Psoas muscle (tissue), 8 donors: ENCODE results near the gene CTBP2. TPM values are rescaled to one million over a fixed set of nuclear protein-coding genes. Genes with fewer than 3 reads are reported as not detected.

Source experiments
- ATAC-seq, 4 donors: fragments of 200-7000 bp; cut with Tn5 transposase; one replicate each; pipeline ENCODE4 v1.9.1; 2020; ENCODE audit warnings: moderate library complexity in 3 of 4, mild to moderate bottlenecking in 2 of 4
- DNase-seq, 2 donors: peaks; one replicate each; pipeline ENCODE4 v3.0.0-alpha.2; 2020
- H3K27ac ChIP-seq: fragments of 200-600 bp; one replicate; pipeline ENCODE4 v1.8.0; 2022
- H3K27me3 ChIP-seq, 3 donors: fragments of 200-600 bp in 1 of 3; one replicate each; pipeline versions ENCODE4 v1.6.1 to v1.8.0; 2013 to 2022; ENCODE audit warnings: low read length in 2 of 3, mild to moderate bottlenecking in 2 of 3, moderate library complexity in 1 of 3; ENCODE audit not compliant: insufficient read depth in 3 of 3
- H3K36me3 ChIP-seq, 2 donors: fragments of 200-600 bp in 1 of 2; one replicate each; pipeline versions ENCODE4 v1.6.1 to v1.8.0; 2013 to 2022; ENCODE audit warnings: low read depth in 1 of 2, mild to moderate bottlenecking in 1 of 2, moderate library complexity in 1 of 2; ENCODE audit not compliant: insufficient read depth in 1 of 2
- H3K4me1 ChIP-seq: fragments of 200-600 bp; one replicate; pipeline ENCODE4 v1.8.0; 2022
- H3K4me3 ChIP-seq: fragments of 200-600 bp; one replicate; pipeline ENCODE4 v1.8.0; 2022; ENCODE audit warnings: mild to moderate bottlenecking
- H3K9me3 ChIP-seq: fragments of 200-600 bp; one replicate; pipeline ENCODE4 v1.8.0; 2022
- WGBS, 3 donors: extraction: QIAGEN DNeasy Blood & Tissue Kit; methylation state at CpG; one replicate each; pipeline versions ENCODE4 v1.1.6 to v1.1.7; 2013; 5-methylcytosine and 5-hydroxymethylcytosine counted together
- intact Hi-C, 2 donors: fragments of 100-400 bp; cut with DNase I; formaldehyde crosslinking; loops; one replicate each; pipeline versions ENCODE4 v1.11.0 to v1.14.2; 2022
- polyA plus RNA-seq, 3 donors: library from polyadenylated mRNA; stranded (reverse); fragments of 200-250 nt; gene quantifications; one replicate each; pipeline ENCODE4 v1.2.3, GENCODE V29; 2013
- total RNA-seq, 4 donors: library from RNA; stranded (reverse); fragmentation: NEBNext Ultra II Directional in 2 of 4; extraction: Animal tissue kit (Norgen Biotek cat#: 25700) in 2 of 4; gene quantifications; one replicate each; pipeline versions ENCODE4 v1.2.1 to v1.2.4, GENCODE V29; 2021 to 2023
- TF ChIP-seq, protein P1 (sequence below): fragments of 200-600 bp; IDR thresholded peaks from one replicate; pipeline ENCODE4 v1.8.0; 2022; ENCODE audit warnings: antibody characterized with exemption
- donor health status: healthy with polysubstance abuse.
- donor health status: DM: no; HTN: no; CAD: no; lungs with moderate emphysema.
- donor health status: Bipolar disorder and iron deficiency.
- donor health status: healthy.
- donor health status: DM: yes; HTN: yes; CAD: no.
- donor health status: DM: no; HTN: no; CAD: no.
- donor health status: DM: no; HTN: no; CAD: no.
- donor health status: DM: yes; HTN: yes; CAD: no.

CTBP2 gene
- total and polyA plus RNA-seq, 7 donors, result 14.7 to 49.8 (median 33.0) TPM

GRCh38 chr10:125169915-125170314 lies 9.6 kb upstream of the CTBP2 start:
- Histone ChIP-seq H3K4me3 (no peak overlapping the region), H3K4me1 (no peaks in the 10 kb centered on the region), H3K9me3 (no peaks in the 10 kb centered on the region), H3K36me3 (no peaks in the 10 kb centered on the region), H3K27ac (no peak overlapping the region), H3K27me3 (peaks cover 0 to 5% (median 0%) of the 10 kb centered on the region in 3 donors)
- no peak for DNase-seq
- TF ChIP-seq, protein P1, sequence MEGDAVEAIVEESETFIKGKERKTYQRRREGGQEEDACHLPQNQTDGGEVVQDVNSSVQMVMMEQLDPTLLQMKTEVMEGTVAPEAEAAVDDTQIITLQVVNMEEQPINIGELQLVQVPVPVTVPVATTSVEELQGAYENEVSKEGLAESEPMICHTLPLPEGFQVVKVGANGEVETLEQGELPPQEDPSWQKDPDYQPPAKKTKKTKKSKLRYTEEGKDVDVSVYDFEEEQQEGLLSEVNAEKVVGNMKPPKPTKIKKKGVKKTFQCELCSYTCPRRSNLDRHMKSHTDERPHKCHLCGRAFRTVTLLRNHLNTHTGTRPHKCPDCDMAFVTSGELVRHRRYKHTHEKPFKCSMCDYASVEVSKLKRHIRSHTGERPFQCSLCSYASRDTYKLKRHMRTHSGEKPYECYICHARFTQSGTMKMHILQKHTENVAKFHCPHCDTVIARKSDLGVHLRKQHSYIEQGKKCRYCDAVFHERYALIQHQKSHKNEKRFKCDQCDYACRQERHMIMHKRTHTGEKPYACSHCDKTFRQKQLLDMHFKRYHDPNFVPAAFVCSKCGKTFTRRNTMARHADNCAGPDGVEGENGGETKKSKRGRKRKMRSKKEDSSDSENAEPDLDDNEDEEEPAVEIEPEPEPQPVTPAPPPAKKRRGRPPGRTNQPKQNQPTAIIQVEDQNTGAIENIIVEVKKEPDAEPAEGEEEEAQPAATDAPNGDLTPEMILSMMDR, result no peak
- 76 to 84% (median 79%) methylated on average over 5 of the region's 5 CpGs for WGBS, 3 donors
- intact Hi-C loops, result loop anchor here in 1 of 2 donors (10.0 kb wide), 1 partner anchor 175 kb away; no protein-coding TSS in a partner anchor
- no peak for ATAC-seq

- no peak for ATAC-seq
- TF ChIP-seq, protein P1, result no peak
- Histone ChIP-seq H3K36me3 (no peaks in the 10 kb centered on the region), H3K4me1 (no peaks in the 10 kb centered on the region), H3K9me3 (no peaks in the 10 kb centered on the region), H3K4me3 (no peak overlapping the region), H3K27me3 (peaks cover 0 to 4% (median 0%) of the 10 kb centered on the region in 3 donors), H3K27ac (no peak overlapping the region)
- 85 to 89% (median 86%) methylated on average over 7 of the region's 7 CpGs for WGBS, 3 donors
- no peak for DNase-seq
- intact Hi-C loops, result loop anchor here in 1 of 2 donors (10.0 kb wide), 1 partner anchor 176 kb away; no protein-coding TSS in a partner anchor
Measured at GRCh38 chr10:125169279-125169678, 8.9 kb upstream of the CTBP2 start.

GRCh38 chr10:125166658-125167057 lies 6.3 kb upstream of the CTBP2 start:
- Histone ChIP-seq H3K27ac (no peak overlapping the region), H3K4me3 (no peak overlapping the region), H3K9me3 (no peaks in the 10 kb centered on the region), H3K36me3 (no peaks in the 10 kb centered on the region), H3K4me1 (peaks cover 3% of the 10 kb centered on the region), H3K27me3 (no peaks in the 10 kb centered on the region)
- DNase-seq, result no peak
- TF ChIP-seq, protein P1, result no peak
- intact Hi-C loops, result loop anchor here in 1 of 2 donors (10.0 kb wide), 1 partner anchor 178 kb away; no protein-coding TSS in a partner anchor
- WGBS, 3 donors, result 92 to 96% (median 93%) methylated on average over 12 of the region's 12 CpGs
- ATAC-seq, result no peak

- no peak overlapping the region for H3K27ac ChIP-seq
- no peaks in the 10 kb centered on the region for H3K27me3 ChIP-seq
- H3K4me1 ChIP-seq, result peaks cover 3% of the 10 kb centered on the region
- intact Hi-C loops, result loop anchor here in 1 of 2 donors (10.0 kb wide), 1 partner anchor 179 kb away; no protein-coding TSS in a partner anchor
- 89 to 93% (median 90%) methylated on average over 16 of the region's 16 CpGs for WGBS, 3 donors
- DNase-seq (no peak), ATAC-seq (no peak)
- no peaks in the 10 kb centered on the region for H3K9me3 ChIP-seq
- TF ChIP-seq, protein P1, result no peak
- H3K4me3 ChIP-seq, result no peak overlapping the region
- H3K36me3 ChIP-seq, result no peaks in the 10 kb centered on the region
Measured at GRCh38 chr10:125165584-125166573, 5.5 kb upstream of the CTBP2 start.
